Trophoblast cell (in vitro differentiated cells and primary cell): ENCODE data around the gene EXOC3.
"Not testable (repeated sequence)": the region's sequence is repeated elsewhere in the genome, so short reads cannot be mapped to it uniquely, and the experiment has no call there.

Source experiments
- DNase-seq, 2 donors: peaks; one replicate each; pipeline ENCODE4 v3.0.0-alpha.2; 2016
- H2AFZ ChIP-seq: 2 replicates; pipeline ENCODE4 v1.6.1; 2013; ENCODE audit warnings: low read length, moderate library complexity, mild to moderate bottlenecking; ENCODE audit not compliant: insufficient read depth, poor library complexity
- H2AK5ac ChIP-seq: 2 replicates; pipeline ENCODE4 v1.6.1; 2013; ENCODE audit warnings: mild to moderate bottlenecking, low read length
- H2BK120ac ChIP-seq: 2 replicates; pipeline ENCODE4 v1.6.1; 2013; ENCODE audit warnings: low read length, mild to moderate bottlenecking, moderate library complexity; ENCODE audit not compliant: insufficient read depth, poor library complexity
- H2BK12ac ChIP-seq: 2 replicates; pipeline ENCODE4 v1.6.1; 2013; ENCODE audit warnings: mild to moderate bottlenecking, low read length, moderate library complexity
- H2BK5ac ChIP-seq: 2 replicates; pipeline ENCODE4 v1.6.1; 2013; ENCODE audit warnings: low read length, low read depth, moderate library complexity, mild to moderate bottlenecking; ENCODE audit not compliant: poor library complexity
- H3K14ac ChIP-seq: 2 replicates; pipeline ENCODE4 v1.6.1; 2013; ENCODE audit warnings: mild to moderate bottlenecking, low read length
- H3K18ac ChIP-seq: 2 replicates; pipeline ENCODE4 v1.6.1; 2013; ENCODE audit warnings: mild to moderate bottlenecking, low read length
- H3K23ac ChIP-seq: 2 replicates; pipeline ENCODE4 v1.6.1; 2013; ENCODE audit warnings: low read length
- H3K27ac ChIP-seq: 2 replicates; pipeline ENCODE4 v1.5.1; 2013; ENCODE audit warnings: low read depth, mild to moderate bottlenecking, inconsistent platforms, low read length, moderate library complexity
- H3K27me3 ChIP-seq: 2 replicates; pipeline ENCODE4 v1.6.1; 2013; ENCODE audit warnings: inconsistent platforms, mild to moderate bottlenecking, low read length, moderate library complexity; ENCODE audit not compliant: insufficient read depth
- H3K36me3 ChIP-seq, 2 experiments: 1 replicate in 1 of 2; 2 replicates in 1 of 2; pipeline ENCODE4 v1.6.1; 2013; ENCODE audit warnings: low read length in 2 of 2, mild to moderate bottlenecking in 2 of 2, moderate library complexity in 1 of 2; ENCODE audit not compliant: insufficient read depth in 2 of 2, control insufficient read depth in 1 of 2
- H3K4ac ChIP-seq: 2 replicates; pipeline ENCODE4 v1.6.1; 2013; ENCODE audit warnings: low read depth, mild to moderate bottlenecking, low read length, moderate library complexity
- H3K4me1 ChIP-seq, 2 experiments: 1 replicate in 1 of 2; 2 replicates in 1 of 2; pipeline ENCODE4 v1.6.1; 2013; ENCODE audit warnings: low read length in 2 of 2, mild to moderate bottlenecking in 2 of 2, moderate library complexity in 1 of 2; ENCODE audit not compliant: insufficient read depth in 2 of 2, control insufficient read depth in 1 of 2
- H3K4me2 ChIP-seq: 2 replicates; pipeline ENCODE4 v1.6.1; 2013; ENCODE audit warnings: inconsistent platforms, mild to moderate bottlenecking, low read length, moderate library complexity
- H3K4me3 ChIP-seq: 2 replicates; pipeline ENCODE4 v1.5.1; 2013; ENCODE audit warnings: mild to moderate bottlenecking, low read depth, low read length, inconsistent platforms
- H3K79me1 ChIP-seq: one replicate; pipeline ENCODE4 v1.6.1; 2013; ENCODE audit warnings: low read length
- H3K79me2 ChIP-seq: 2 replicates; pipeline ENCODE4 v1.6.1; 2013; ENCODE audit warnings: low read length, mild to moderate bottlenecking; ENCODE audit not compliant: control insufficient read depth, insufficient read depth, poor library complexity
- H3K9ac ChIP-seq: 2 replicates; pipeline ENCODE4 v1.6.1; 2013; ENCODE audit warnings: mild to moderate bottlenecking, low read length
- H3K9me3 ChIP-seq: 2 replicates; pipeline ENCODE4 v1.6.1; 2013; ENCODE audit warnings: low read depth, mild to moderate bottlenecking, control low read depth, inconsistent platforms, low read length; ENCODE audit not compliant: insufficient read depth
- H4K12ac ChIP-seq: 2 replicates; pipeline ENCODE4 v1.6.1; 2013; ENCODE audit warnings: low read depth, mild to moderate bottlenecking, low read length, moderate library complexity
- H4K8ac ChIP-seq: 2 replicates; pipeline ENCODE4 v1.6.1; 2013; ENCODE audit warnings: low read depth, mild to moderate bottlenecking, low read length, moderate library complexity
- H4K91ac ChIP-seq: one replicate; pipeline ENCODE4 v1.6.1; 2013; ENCODE audit warnings: low read depth, mild to moderate bottlenecking, low read length, moderate library complexity
- whole genome bisulfite sequencing: extraction: QIAGEN DNeasy Blood & Tissue Kit; methylation state at CpG from one replicate; pipeline ENCODE4 v1.1.7; 2013; ENCODE audit warnings: missing lambda C conversion rate; ENCODE audit not compliant: insufficient read length, insufficient coverage; ENCODE audit errors: extremely low coverage; 5-methylcytosine and 5-hydroxymethylcytosine counted together

The EXOC3 gene

DNA sequence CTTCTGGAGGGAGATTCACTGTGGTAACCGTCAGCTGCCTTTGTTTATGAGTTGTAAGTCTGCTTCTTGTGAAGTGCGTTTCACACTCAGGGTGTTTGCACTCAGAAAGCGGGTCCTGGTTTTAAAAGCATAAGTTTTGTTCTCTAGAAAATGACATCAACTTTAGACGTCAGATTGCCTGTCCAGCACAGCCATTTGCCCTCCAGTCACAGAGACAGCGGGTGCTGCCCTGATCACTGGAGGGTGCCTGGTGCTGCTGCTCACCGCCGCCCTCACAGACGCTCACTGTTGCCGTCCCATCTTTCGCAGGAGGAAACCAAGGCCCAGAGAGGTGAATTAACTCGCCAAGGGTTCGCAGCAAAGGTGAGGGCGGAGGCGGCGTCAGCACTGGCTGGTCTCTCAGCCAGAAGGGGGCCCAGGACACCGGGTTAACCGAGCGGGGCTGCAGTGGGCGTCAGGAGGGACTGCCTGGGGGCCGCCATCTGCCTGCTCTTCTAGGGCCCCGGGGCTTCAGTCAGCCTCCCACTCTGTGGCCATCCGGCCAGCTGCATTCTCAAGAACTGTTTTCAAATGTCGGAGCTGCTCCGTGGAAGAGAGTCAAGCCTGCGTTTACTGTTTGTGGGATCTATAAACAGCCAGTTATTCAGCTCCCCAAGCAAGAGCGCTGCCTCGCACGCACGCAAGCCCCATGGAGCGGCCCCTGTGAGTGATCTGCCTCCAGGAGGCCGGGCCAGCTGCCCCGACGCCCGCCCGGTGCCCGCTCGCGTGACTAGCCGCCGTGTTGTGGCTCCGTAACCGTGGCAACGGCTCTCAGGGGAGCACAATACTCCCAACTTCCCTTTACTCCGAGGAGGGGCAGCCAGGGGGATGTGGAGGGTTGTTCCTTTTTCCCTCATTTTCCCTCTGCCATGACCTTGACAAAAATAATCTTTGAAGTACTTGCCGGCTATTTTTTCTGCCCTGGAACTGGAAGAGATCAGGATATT lies 43.4 kb upstream of the EXOC3 start:
- H4K91ac ChIP-seq, result peak overlapping the region; percentile 32
- peak overlapping the region; percentile 2 for H2BK120ac ChIP-seq
- H2AK5ac ChIP-seq, result no peak overlapping the region
- H3K4ac ChIP-seq, result no peak overlapping the region
- H2AFZ ChIP-seq, result peak overlapping the region; percentile 64
- H3K4me1 ChIP-seq, result peaks cover 17 to 30% of the 10 kb centered on the region in 2 experiments
- H4K8ac ChIP-seq, result no peak overlapping the region
- no peak overlapping the region for H3K4me3 ChIP-seq
- peak; percentile 74 to 82 for DNase-seq
- H3K18ac ChIP-seq, result peak overlapping the region; percentile 43
- no peaks in the 10 kb centered on the region for H3K36me3 ChIP-seq
- H3K79me1 ChIP-seq, result peaks cover 21% of the 10 kb centered on the region
- H4K12ac ChIP-seq, result no peak overlapping the region
- H3K79me2 ChIP-seq, result peaks cover 3% of the 10 kb centered on the region
- H3K23ac ChIP-seq, result no peak overlapping the region
- peak overlapping the region; percentile 23 for H3K4me2 ChIP-seq
- H3K27me3 ChIP-seq, result no peaks in the 10 kb centered on the region
- no CpG with 5 or more reads among the region's 45 CpGs for WGBS
- H2BK5ac ChIP-seq, result no peak overlapping the region
- H3K27ac ChIP-seq, result no peak overlapping the region
- H3K9ac ChIP-seq, result no peak overlapping the region
- H2BK12ac ChIP-seq, result peak overlapping the region; percentile 51
- H3K14ac ChIP-seq, result peak overlapping the region; percentile 42
- peaks cover 2% of the 10 kb centered on the region for H3K9me3 ChIP-seq

DNA sequence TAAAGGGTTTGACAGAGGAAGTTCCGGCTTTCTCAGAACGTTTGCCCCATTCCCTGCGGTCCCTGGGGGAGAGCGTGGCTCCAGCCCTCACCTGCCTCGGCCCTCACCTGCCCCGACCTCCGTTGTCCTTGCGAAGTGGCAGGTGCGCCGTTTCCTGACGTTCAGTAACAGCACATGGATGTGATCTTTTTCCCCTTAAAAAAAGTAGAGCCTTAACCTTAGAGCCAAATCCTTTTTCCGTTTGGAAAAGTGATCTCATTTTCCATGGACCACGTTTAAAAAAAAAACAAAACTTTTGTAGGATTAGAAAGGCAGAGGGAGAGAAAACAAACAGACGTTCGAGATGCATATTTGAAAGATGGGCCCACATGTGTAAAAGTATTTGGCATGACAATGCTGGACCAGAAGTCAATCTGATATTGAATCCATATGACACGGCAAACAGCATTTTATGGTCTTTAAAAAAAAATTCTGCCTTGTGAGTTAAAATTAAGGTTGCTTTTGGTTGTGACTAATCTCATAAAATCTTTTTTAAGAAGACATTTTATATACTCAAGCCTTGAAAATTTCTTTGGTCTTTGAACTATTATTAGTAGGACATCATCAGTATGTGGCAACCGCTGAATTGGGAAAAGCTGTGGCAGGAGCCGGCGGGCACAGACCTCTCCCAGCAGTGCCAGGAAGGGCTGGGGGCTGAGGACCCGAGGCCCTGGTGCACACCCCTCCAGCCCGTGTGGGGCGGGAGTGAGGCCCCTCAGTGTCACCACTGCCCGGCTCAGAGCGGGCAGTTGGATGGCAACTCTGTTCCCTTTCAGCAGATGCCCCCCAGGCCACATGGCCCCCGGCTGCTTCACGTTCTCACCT lies 42.5 kb upstream of the EXOC3 start:
- Histone ChIP-seq H2AFZ (peak overlapping the region; percentile 64), H3K14ac (no peak overlapping the region), H3K4me1 (peaks cover 9 to 20% of the 10 kb centered on the region in 2 experiments), H2BK12ac (peak overlapping the region; percentile 70), H3K9ac (no peak overlapping the region), H3K4ac (no peak overlapping the region), H3K79me2 (peaks cover 1% of the 10 kb centered on the region), H4K91ac (peak overlapping the region; percentile 5), H3K23ac (no peak overlapping the region), H3K27ac (no peak overlapping the region), H3K27me3 (no peaks in the 10 kb centered on the region), H2BK120ac (no peak overlapping the region), H4K12ac (no peak overlapping the region), H3K79me1 (peaks cover 13% of the 10 kb centered on the region), H2AK5ac (peak overlapping the region; percentile 31), H3K4me3 (no peak overlapping the region), H4K8ac (no peak overlapping the region), H2BK5ac (no peak overlapping the region), H3K9me3 (peaks cover 2% of the 10 kb centered on the region), H3K18ac (no peak overlapping the region), H3K4me2 (no peak overlapping the region), H3K36me3 (no peaks in the 10 kb centered on the region)
- WGBS, result no CpG with 5 or more reads among the region's 26 CpGs
- peak in 1 of 2 donors; percentile 68 for DNase-seq

DNA sequence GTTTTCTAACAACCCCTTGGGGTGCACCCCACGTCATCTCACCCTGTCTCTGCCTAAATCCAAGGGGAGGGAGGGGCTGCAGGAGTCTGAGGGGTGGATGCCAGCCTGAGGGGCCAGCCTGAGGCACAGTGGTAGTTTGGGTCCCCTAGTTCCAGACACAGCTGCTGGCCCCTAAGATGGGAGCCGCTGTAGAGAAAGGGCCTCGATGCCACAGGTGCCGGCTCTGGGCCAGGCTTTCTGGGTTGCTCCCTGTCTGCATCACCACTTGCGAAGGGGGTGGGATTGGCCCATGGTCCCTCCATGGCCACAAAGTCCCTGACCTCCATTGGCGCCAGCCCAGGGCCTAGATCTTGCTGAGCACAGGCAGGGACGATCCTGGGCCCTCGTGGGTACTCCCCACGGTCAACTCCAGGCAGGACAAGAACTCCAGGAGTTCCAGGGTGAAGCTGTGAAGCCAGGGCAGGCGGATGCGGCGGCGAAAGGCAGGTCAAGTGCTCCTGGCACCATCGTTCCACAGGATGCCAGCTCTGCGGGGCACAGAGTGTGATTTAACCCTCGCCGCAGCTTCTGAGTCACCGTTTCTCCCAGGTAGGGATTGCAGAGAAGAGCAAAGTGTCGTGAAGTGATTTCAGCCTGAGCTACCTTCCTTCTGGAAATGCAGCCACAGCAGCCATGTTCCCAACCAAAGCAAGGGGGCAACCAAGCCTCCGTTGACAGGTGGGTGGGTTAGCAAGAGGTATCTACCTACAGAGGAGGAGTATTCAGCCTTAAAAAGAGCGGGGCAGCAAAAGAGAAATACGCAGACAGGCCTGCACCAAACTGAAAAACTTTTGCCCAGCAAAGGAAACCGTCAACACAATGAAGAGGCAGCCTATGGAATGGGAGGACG lies 41.6 kb upstream of the EXOC3 start:
- no peak overlapping the region for H3K4me2 ChIP-seq
- no CpG with 5 or more reads among the region's 24 CpGs for WGBS
- no peak overlapping the region for H3K23ac ChIP-seq
- H2BK12ac ChIP-seq, result peak overlapping the region; percentile 70
- no peak overlapping the region for H3K4me3 ChIP-seq
- H3K79me1 ChIP-seq, result peaks cover 8% of the 10 kb centered on the region
- H2AK5ac ChIP-seq, result peak overlapping the region; percentile 89
- H2AFZ ChIP-seq, result no peak overlapping the region
- H3K18ac ChIP-seq, result no peak overlapping the region
- no peak overlapping the region for H3K4ac ChIP-seq
- H4K91ac ChIP-seq, result peak overlapping the region; percentile 5
- peaks cover 3 to 14% of the 10 kb centered on the region in 2 experiments for H3K4me1 ChIP-seq
- no peaks in the 10 kb centered on the region for H3K36me3 ChIP-seq
- no peak overlapping the region for H3K9ac ChIP-seq
- no peak overlapping the region for H2BK5ac ChIP-seq
- peak overlapping the region; percentile 60 for H3K14ac ChIP-seq
- no peaks in the 10 kb centered on the region for H3K27me3 ChIP-seq
- H3K9me3 ChIP-seq, result peaks cover 2% of the 10 kb centered on the region
- H3K79me2 ChIP-seq, result no peaks in the 10 kb centered on the region
- no peak overlapping the region for H4K12ac ChIP-seq
- peak overlapping the region; percentile 13 for H4K8ac ChIP-seq
- peak overlapping the region; percentile 36 for H2BK120ac ChIP-seq
- no peak for DNase-seq
- H3K27ac ChIP-seq, result no peak overlapping the region

DNA sequence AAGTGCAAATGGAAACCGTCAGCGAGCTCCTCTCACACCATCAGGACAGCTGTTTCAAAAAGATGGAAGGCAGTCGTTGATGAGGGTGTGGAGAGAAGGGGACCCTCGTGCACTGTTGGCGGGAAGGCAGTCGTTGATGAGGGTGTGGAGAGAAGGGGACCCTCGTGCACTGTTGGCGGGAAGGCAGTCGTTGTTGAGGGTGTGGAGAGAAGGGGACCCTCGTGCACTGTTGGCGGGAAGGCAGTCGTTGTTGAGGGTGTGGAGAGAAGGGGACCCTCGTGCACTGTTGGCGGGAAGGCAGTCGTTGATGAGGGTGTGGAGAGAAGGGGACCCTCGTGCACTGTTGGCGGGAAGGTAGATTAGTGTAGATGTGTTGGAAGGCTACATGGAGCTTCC lies 40.8 kb upstream of the EXOC3 start:
- peaks cover 3 to 14% of the 10 kb centered on the region in 2 experiments for H3K4me1 ChIP-seq
- H3K4me2 ChIP-seq, H3K18ac ChIP-seq, H2AK5ac ChIP-seq, H2AFZ ChIP-seq, H4K91ac ChIP-seq, H3K79me1 ChIP-seq, DNase-seq, H4K8ac ChIP-seq, H3K14ac ChIP-seq, H3K79me2 ChIP-seq, H3K23ac ChIP-seq, H2BK120ac ChIP-seq, H3K27ac ChIP-seq, H3K9me3 ChIP-seq, H3K4ac ChIP-seq, H3K4me3 ChIP-seq, H3K27me3 ChIP-seq, H3K36me3 ChIP-seq, H2BK5ac ChIP-seq, H2BK12ac ChIP-seq, H4K12ac ChIP-seq, H3K9ac ChIP-seq: not testable (repeated sequence)
- WGBS, result no CpG with 5 or more reads among the region's 17 CpGs
